Muscle layer of duodenum (tissue), 2 donors: ENCODE measurements around the gene IL11.

Experiments used
- H3K27ac ChIP-seq: one replicate; pipeline ENCODE4 v1.7.0; 2013; ENCODE audit warnings: mild to moderate bottlenecking, low read length
- H3K27me3 ChIP-seq: one replicate; pipeline ENCODE4 v1.7.0; 2013; ENCODE audit warnings: low read depth, mild to moderate bottlenecking, control low read depth, low read length
- H3K36me3 ChIP-seq, 2 donors: one replicate each; pipeline ENCODE4 v1.7.0; 2013; ENCODE audit warnings: low read length in 2 of 2, control low read depth in 1 of 2, mild to moderate bottlenecking in 1 of 2; ENCODE audit not compliant: insufficient read depth in 2 of 2, control insufficient read depth in 1 of 2
- H3K4me1 ChIP-seq, 2 donors: one replicate each; pipeline ENCODE4 v1.7.0; 2013; ENCODE audit warnings: low read length in 2 of 2, mild to moderate bottlenecking in 2 of 2, control low read depth in 1 of 2, moderate library complexity in 1 of 2; ENCODE audit not compliant: insufficient read depth in 2 of 2, control insufficient read depth in 1 of 2
- H3K4me3 ChIP-seq, 2 donors: one replicate each; pipeline ENCODE4 v1.7.0; 2013; ENCODE audit warnings: low read length in 2 of 2, low read depth in 1 of 2, mild to moderate bottlenecking in 1 of 2
- H3K9me3 ChIP-seq, 2 donors: one replicate each; pipeline ENCODE4 v1.7.0; 2013; ENCODE audit warnings: low read length in 2 of 2, control low read depth in 1 of 2, mild to moderate bottlenecking in 1 of 2; ENCODE audit not compliant: control insufficient read depth in 1 of 2
- donor health status: healthy.

Gene IL11

DNA sequence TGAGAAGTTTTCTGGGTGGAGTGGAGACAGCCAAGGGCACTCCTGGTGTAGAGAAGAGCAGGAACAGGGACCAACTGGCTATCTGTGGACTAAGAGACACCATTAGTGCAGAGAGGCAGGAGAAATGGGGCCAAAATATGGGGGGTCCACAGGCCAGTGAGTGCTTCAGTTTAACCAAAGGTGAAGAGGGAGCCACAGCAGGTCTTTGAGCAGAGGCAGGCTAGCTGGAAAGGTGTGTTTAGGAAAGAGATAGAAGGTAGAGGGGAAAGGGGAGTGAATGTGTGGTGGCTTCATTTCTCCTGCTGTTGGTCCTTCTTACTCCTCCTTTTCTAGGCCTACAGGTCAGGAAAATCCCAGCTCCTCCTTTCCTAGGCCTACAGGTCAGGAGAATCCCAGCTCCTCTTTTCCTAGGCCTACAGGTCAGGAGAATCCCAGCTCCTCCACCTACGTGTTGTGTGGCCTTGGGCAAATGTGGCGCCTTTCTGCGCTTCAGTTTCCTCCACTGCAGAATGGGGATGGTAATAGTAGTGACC lies 12.3 kb upstream of the IL11 start:
- peaks cover 0 to 3% of the 10 kb centered on the region in 2 donors for H3K36me3 ChIP-seq
- H3K27me3 ChIP-seq, result peaks cover 4% of the 10 kb centered on the region
- no peaks in the 10 kb centered on the region for H3K9me3 ChIP-seq
- no peak overlapping the region for H3K27ac ChIP-seq
- peaks cover 14 to 29% of the 10 kb centered on the region in 2 donors for H3K4me1 ChIP-seq
- H3K4me3 ChIP-seq, result no peak overlapping the region

- peaks cover 0 to 3% of the 10 kb centered on the region in 2 donors for H3K36me3 ChIP-seq
- H3K9me3 ChIP-seq, result no peaks in the 10 kb centered on the region
- H3K4me3 ChIP-seq, result no peak overlapping the region
- H3K27me3 ChIP-seq, result peaks cover 6% of the 10 kb centered on the region
- no peak overlapping the region for H3K27ac ChIP-seq
- peaks cover 8 to 24% of the 10 kb centered on the region in 2 donors for H3K4me1 ChIP-seq
Observed at GRCh38 chr19:55382013-55382412, 11.8 kb upstream of the IL11 start.

DNA sequence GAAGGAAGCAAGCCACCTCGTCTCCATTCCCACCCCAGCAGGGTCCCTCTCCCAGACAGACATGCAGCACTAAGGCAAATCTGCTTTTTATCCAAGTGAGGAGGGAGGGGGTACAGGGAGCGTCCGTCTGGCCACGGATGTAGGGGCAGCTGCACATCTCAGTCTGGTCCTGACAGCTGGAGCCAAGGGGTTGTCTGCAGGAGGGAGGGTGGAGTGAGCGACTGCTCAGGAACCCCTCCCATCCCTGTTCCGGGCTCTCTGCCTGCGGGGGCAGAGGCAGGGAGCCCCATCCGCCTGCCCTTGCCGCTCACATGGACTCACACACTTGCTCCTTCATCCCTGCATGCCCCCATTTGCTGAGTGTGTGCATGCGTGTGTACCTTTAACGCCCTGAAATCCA lies 8.9 kb upstream of the IL11 start:
- H3K27ac ChIP-seq, result no peak overlapping the region
- H3K9me3 ChIP-seq, result no peaks in the 10 kb centered on the region
- H3K4me1 ChIP-seq, result peaks cover 0 to 10% of the 10 kb centered on the region in 2 donors
- H3K4me3 ChIP-seq, result no peak overlapping the region
- peaks cover 7% of the 10 kb centered on the region for H3K27me3 ChIP-seq
- no peaks in the 10 kb centered on the region for H3K36me3 ChIP-seq

DNA sequence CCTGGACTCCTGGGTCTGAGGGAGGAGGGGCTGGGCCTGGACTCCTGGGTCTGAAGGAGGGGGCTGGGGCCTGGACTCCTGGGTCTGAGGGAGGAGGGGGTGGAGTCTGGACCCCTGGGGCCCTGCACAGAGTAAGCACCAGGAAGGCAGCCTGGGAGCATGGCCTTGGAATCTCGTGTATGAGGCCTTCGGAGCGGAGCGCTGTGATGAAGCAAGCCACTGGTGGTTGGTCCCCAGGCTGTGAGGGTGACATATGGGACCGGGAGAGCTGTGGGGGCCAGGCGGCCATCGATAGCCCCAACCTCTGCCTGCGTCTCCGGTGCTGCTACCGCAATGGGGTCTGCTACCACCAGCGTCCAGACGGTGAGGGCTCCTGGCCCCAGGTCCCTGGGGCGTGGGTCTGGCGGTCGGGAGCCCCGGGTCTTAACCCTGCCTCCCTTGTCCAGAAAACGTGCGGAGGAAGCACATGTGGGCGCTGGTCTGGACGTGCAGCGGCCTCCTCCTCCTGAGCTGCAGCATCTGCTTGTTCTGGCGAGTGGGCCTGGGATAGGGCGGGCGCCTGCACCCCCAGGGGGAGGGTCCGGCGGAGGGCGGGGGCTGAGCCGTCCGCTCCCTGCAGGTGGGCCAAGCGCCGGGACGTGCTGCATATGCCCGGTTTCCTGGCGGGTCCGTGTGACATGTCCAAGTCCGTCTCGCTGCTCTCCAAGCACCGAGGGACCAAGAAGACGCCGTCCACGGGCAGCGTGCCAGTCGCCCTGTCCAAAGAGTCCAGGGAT lies 7.3 kb upstream of the IL11 start:
- peaks cover 19% of the 10 kb centered on the region for H3K27me3 ChIP-seq
- peaks cover 0 to 5% of the 10 kb centered on the region in 2 donors for H3K4me1 ChIP-seq

DNA sequence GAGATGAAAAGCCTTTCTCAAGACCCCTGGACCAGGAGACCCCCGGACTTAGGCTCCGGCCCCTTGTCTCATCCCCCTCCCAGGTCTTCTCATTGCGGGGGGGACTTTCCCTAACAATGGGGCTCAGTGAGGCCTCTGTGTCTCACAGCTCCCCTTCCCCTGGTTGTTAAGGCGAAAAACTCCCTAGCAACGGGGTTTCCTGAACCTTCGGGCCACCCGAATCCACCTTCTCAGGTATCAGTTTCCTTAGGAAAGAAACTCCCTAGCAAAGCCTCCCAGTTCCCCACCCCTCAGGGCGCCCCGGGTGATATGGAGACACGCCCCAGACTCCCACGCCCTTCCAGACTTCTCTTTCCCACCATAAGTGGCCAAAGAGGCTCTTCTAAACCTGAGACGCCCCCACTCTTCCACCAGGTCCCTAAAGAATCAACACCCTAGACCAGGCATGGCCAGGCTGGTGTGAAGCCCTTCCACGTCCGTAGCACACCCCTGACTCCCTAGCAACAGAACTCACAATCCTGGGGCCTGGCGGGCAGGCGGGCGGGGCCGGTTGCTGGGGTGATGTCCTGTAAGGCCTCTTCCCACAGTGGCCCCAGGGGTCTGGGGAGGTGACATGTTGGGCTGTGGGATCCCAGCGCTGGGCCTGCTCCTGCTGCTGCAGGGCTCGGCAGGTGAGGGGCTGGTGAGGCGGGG lies 6.1 kb upstream of the IL11 start, which contains the start of gene TMEM190:
TMEM190 (plus strand) TSS at position 586 of the 693 bp plus-strand sequence; CDS start at position 614, 28 bp downstream.
- no peak within 1 kb of the TSS for H3K27ac ChIP-seq
- H3K27me3 ChIP-seq, result peaks cover 28% of the 10 kb centered on the region
- peaks cover 0 to 5% of the 10 kb centered on the region in 2 donors for H3K4me1 ChIP-seq
- no peaks in the 10 kb centered on the region for H3K36me3 ChIP-seq
- no peak within 1 kb of the TSS for H3K4me3 ChIP-seq
- no peaks in the 10 kb centered on the region for H3K9me3 ChIP-seq

More for the DNA sequence above, 7.3 kb upstream of the IL11 start:
- no peaks in the 10 kb centered on the region for H3K9me3 ChIP-seq
- no peaks in the 10 kb centered on the region for H3K36me3 ChIP-seq
- H3K4me3 ChIP-seq, result no peak overlapping the region
- no peak overlapping the region for H3K27ac ChIP-seq

DNA sequence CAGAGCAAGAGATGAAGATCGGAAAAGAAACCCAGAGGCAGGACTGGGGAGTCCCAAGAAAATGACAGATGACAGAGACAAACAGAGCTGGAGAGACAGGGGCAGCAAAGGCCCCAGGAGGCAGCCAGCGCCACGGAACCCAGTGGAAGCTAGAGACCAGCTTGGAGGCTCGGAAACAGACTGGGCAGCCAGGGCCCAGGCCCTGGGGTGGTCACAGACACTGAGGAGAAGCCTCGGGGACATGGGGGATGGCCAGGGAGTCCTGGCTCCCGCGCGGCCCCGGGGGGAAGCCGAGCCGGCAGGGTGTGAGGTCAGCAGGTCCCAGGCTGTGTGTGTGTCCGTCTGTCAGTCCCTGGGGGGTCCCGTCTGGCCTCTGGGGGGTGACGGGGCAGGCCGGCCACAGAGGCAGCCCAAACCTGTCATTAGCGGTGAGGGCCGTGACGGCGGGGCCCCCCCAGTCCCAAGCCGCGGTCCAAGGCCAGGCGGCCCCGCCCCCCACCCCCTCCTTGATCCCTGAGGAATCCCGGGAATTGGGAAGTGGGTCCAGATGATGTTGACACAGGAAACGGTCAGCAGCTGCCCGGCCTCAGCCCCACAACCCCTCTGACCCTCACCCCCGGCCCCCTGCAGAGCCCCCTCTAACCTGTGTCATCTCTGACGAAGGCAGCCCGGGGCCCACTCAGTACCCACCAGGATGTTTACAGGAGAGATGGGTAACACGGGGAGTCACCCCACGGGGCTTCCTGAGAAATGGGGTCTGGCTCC lies 3.9 kb upstream of the IL11 start:
- Histone ChIP-seq H3K4me1 (peaks cover 0 to 13% of the 10 kb centered on the region in 2 donors), H3K4me3 (no peak overlapping the region), H3K9me3 (no peaks in the 10 kb centered on the region), H3K27me3 (peaks cover 42% of the 10 kb centered on the region), H3K36me3 (no peaks in the 10 kb centered on the region), H3K27ac (no peak overlapping the region)

- H3K27ac ChIP-seq, result no peak overlapping the region
- no peaks in the 10 kb centered on the region for H3K36me3 ChIP-seq
- peaks cover 0 to 20% of the 10 kb centered on the region in 2 donors for H3K4me1 ChIP-seq
- H3K4me3 ChIP-seq, result no peak overlapping the region
- no peaks in the 10 kb centered on the region for H3K9me3 ChIP-seq
- H3K27me3 ChIP-seq, result peaks cover 49% of the 10 kb centered on the region
Observed at GRCh38 chr19:55373306-55373992, 3.2 kb upstream of the IL11 start.

DNA sequence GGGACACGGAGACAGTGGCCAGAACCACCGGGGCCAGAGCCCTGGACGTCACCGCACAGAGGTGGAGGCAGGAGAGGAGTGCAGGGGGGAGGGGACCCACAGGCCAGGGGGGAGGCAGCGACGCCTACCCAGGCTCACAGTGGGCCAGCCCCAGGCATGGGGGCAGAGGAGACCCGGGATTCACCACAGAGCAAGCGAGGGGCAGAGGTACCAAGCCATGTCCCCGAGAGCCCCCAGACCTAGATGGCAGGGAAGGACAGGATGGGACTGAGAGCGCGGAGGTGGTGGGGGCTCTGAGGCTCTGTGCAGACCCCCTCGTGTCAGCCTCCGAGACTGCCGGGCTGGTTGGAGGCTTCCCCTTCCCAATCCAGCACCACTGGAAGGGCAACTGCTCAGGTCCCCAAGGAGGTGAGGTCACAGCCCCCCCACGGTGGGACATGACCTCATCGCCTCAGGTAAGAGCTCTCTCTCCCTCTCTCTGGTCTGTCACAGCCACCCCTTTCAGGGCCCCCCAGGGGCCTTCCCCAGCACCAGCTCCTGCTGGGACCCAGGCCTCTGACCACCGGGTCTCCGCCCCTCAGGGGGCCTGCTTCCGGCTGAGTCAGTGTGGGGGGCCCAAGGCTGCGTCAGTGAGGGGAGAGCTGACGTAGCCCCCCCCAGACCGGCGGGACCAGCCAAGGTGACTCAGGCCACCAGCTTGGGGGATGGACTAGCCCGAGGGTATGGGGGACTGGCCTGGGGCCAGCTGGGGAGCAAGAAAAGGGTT lies 2.2 kb upstream of the IL11 start:
- peaks cover 0 to 15% of the 10 kb centered on the region in 2 donors for H3K4me1 ChIP-seq
- H3K9me3 ChIP-seq, result no peaks in the 10 kb centered on the region
- no peak overlapping the region for H3K4me3 ChIP-seq
- no peaks in the 10 kb centered on the region for H3K36me3 ChIP-seq
- peaks cover 46% of the 10 kb centered on the region for H3K27me3 ChIP-seq
- no peak overlapping the region for H3K27ac ChIP-seq

DNA sequence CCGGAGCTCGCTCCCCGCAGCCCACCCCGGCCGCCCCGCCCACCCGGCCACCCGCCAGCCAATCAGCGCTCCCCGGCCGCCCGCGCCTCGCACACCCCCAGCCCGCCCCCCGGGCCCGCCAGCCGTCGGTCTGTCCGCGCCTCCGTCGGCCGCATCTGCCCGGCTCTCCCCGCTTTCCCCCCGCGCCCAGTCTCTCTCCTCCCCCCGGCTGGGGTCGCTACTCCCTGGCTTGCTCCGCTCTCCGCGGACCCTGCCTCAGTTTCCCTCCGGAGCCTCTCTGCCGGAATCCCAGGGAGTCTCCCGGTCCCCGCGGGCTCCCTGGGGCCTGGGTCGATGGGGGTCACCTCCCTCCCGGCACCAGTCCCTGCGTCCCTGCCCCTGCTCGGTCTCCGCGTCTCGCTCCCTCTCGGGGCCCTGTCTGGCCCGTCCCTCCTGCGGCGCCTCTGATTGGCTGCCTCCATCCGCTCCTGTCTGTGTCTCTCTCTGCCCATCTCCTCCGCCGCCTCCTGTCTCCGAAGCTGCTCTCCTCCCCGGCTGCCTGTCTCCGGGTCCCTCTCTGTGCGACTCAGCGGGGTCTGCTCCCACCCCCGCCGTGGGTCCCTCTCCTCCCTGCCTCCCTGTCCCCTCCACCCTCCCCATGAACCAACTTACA lies 484 bp downstream of the IL11 start:
- peaks cover 46% of the 10 kb centered on the region for H3K27me3 ChIP-seq
- H3K27ac ChIP-seq, result no peak overlapping the region
- H3K36me3 ChIP-seq, result no peaks in the 10 kb centered on the region
- H3K4me1 ChIP-seq, result peaks cover 0 to 15% of the 10 kb centered on the region in 2 donors
- H3K9me3 ChIP-seq, result no peaks in the 10 kb centered on the region
- H3K4me3 ChIP-seq, result peak overlapping the region in 1 of 2 donors; percentile 49
